H1 (cell line): Measurements from ENCODE around the gene CD53. TPM values are rescaled to one million over a fixed set of nuclear protein-coding genes. Genes with fewer than 3 reads are reported as not detected.

Experiments used
- CTCF ChIA-PET: fragments of 300-600 bp; sonication (Branson Sonifier 250); formaldehyde crosslinking; loops from one replicate; lab custom pipeline; 2021; ENCODE audit not compliant: partially characterized antibody; lab: Charles Lee
- POLR2A ChIA-PET: fragments of 300-600 bp; sonication (Branson Sonifier 250); formaldehyde crosslinking; loops from one replicate; lab custom pipeline; 2021; ENCODE audit warnings: inconsistent platforms; ENCODE audit not compliant: partially characterized antibody; lab: Charles Lee
- DNase-seq, 2 experiments: peaks; one replicate each; pipeline versions ENCODE4 v3.0.0 to v3.0.0-alpha.2; 2010 to 2022; ENCODE audit warnings: low spot score in 2 of 2, low read depth in 1 of 2, mixed read lengths in 1 of 2
- FAIRE-seq: peaks from 2 replicates; lab custom pipeline; 2011; peaks lifted over from hg19 to GRCh38; lab: Jason Lieb, UNC
- H2AFZ ChIP-seq: 2 replicates; pipeline ENCODE4 v1.8.1; 2012; ENCODE audit warnings: low read length, inconsistent platforms
- H2AK5ac ChIP-seq: 2 replicates; pipeline ENCODE4 v1.6.1; 2013; ENCODE audit warnings: low read depth, low read length
- H2BK120ac ChIP-seq: replicated peaks from 2 replicates; pipeline ENCODE3; 2013; ENCODE audit warnings: low read depth, low read length, inconsistent platforms
- H2BK12ac ChIP-seq: 2 replicates; pipeline ENCODE4 v1.6.1; 2013; ENCODE audit warnings: low read depth, low read length
- H2BK15ac ChIP-seq: 2 replicates; pipeline ENCODE4 v1.6.1; 2013; ENCODE audit warnings: low read length
- H2BK20ac ChIP-seq: 2 replicates; pipeline ENCODE4 v1.6.1; 2013; ENCODE audit warnings: low read length
- H2BK5ac ChIP-seq: 2 replicates; pipeline ENCODE4 v1.6.1; 2013; ENCODE audit warnings: low read depth, low read length
- H3K14ac ChIP-seq: 2 replicates; pipeline ENCODE4 v1.6.1; 2013; ENCODE audit warnings: inconsistent platforms; ENCODE audit not compliant: insufficient read length
- H3K18ac ChIP-seq: 2 replicates; pipeline ENCODE4 v1.6.1; 2013; ENCODE audit warnings: low read length; ENCODE audit errors: extremely low read depth
- H3K23ac ChIP-seq: 2 replicates; pipeline ENCODE4 v1.6.1; 2013; ENCODE audit warnings: inconsistent platforms; ENCODE audit not compliant: insufficient read length
- H3K23me2 ChIP-seq: 2 replicates; pipeline ENCODE4 v1.6.1; 2013; ENCODE audit warnings: low read depth, low read length
- H3K27ac ChIP-seq: 2 replicates; pipeline ENCODE4 v1.6.1; 2011; ENCODE audit warnings: low read depth, low read length, inconsistent platforms
- H3K27me3 ChIP-seq, 4 experiments: replicated peaks in 1 of 4; 1 replicate in 1 of 4; 2 replicates in 3 of 4; pipeline versions ENCODE4 v1.6.1 to v1.8.1; 2011 to 2013; ENCODE audit warnings: low read length in 3 of 4, mild to moderate bottlenecking in 3 of 4, inconsistent platforms in 2 of 4, mixed read lengths in 2 of 4, moderate library complexity in 1 of 4; ENCODE audit not compliant: control insufficient read depth in 3 of 4, insufficient read depth in 3 of 4; ENCODE audit errors: extremely low read depth in 1 of 4
- H3K36me3 ChIP-seq, 4 experiments: 2 replicates each; pipeline versions ENCODE4 v1.6.1 to v1.8.1; 2011 to 2013; ENCODE audit warnings: mild to moderate bottlenecking in 4 of 4, low read length in 3 of 4, moderate library complexity in 2 of 4, control low read depth in 1 of 4, inconsistent platforms in 1 of 4; ENCODE audit not compliant: insufficient read depth in 4 of 4, control insufficient read depth in 2 of 4
- H3K4ac ChIP-seq: replicated peaks from 2 replicates; pipeline ENCODE3; 2013; ENCODE audit warnings: low read length, low read depth, mixed read lengths, inconsistent platforms; ENCODE audit not compliant: insufficient read length
- H3K4me1 ChIP-seq, 4 experiments: replicated peaks in 1 of 4; 1 replicate in 1 of 4; 2 replicates in 3 of 4; pipeline versions ENCODE4 v1.6.1 to v1.8.1; 2011 to 2013; ENCODE audit warnings: low read length in 3 of 4, inconsistent platforms in 2 of 4, mixed read lengths in 1 of 4; ENCODE audit not compliant: insufficient read depth in 4 of 4, control insufficient read depth in 3 of 4
- H3K4me2 ChIP-seq, 2 experiments: 2 replicates each; pipeline versions ENCODE4 v1.6.1 to v1.8.1; 2011 to 2013; ENCODE audit warnings: low read depth in 2 of 2, low read length in 2 of 2, control low read depth in 1 of 2, inconsistent platforms in 1 of 2, mild to moderate bottlenecking in 1 of 2; ENCODE audit not compliant: insufficient read depth in 1 of 2
- H3K4me3 ChIP-seq, 4 experiments: fragments of 200-600, 300-600 bp in 1 of 4; sonication (generic), shearing (Covaris generic), sonication (Bioruptor Twin) in 1 of 4; 2 replicates each; pipeline versions ENCODE4 v1.5.1 to v1.8.1; 2011 to 2016; ENCODE audit warnings: low read length in 4 of 4, low read depth in 3 of 4, control low read depth in 2 of 4, inconsistent platforms in 2 of 4, mild to moderate bottlenecking in 2 of 4, mixed read lengths in 1 of 4, moderate library complexity in 1 of 4; ENCODE audit not compliant: insufficient read depth in 2 of 4; ENCODE audit errors: extremely low read depth in 1 of 4
- H3K56ac ChIP-seq: replicated peaks from 2 replicates; pipeline ENCODE3; 2013; ENCODE audit warnings: low read depth, mild to moderate bottlenecking, mixed read lengths, low read length, inconsistent platforms; ENCODE audit not compliant: insufficient read length
- H3K79me1 ChIP-seq: 2 replicates; pipeline ENCODE4 v1.6.1; 2013; ENCODE audit warnings: low read depth, low read length, control low read depth
- H3K79me2 ChIP-seq, 2 experiments: 2 replicates each; pipeline versions ENCODE4 v1.6.1 to v1.8.1; 2012 to 2013; ENCODE audit warnings: low read length in 2 of 2, mild to moderate bottlenecking in 2 of 2, inconsistent platforms in 1 of 2; ENCODE audit not compliant: insufficient read depth in 2 of 2, control insufficient read depth in 1 of 2
- H3K9ac ChIP-seq, 4 experiments: replicated peaks in 1 of 4; 1 replicate in 1 of 4; 2 replicates in 3 of 4; pipeline versions ENCODE4 v1.6.1 to v1.8.1; 2011 to 2013; ENCODE audit warnings: low read depth in 3 of 4, low read length in 3 of 4, control low read depth in 2 of 4, mild to moderate bottlenecking in 2 of 4, moderate library complexity in 2 of 4, inconsistent platforms in 1 of 4; ENCODE audit errors: extremely low read depth in 1 of 4
- H3K9me3 ChIP-seq, 2 experiments: 2 replicates each; pipeline versions ENCODE4 v1.6.1 to v1.8.1; 2012 to 2013; ENCODE audit warnings: mild to moderate bottlenecking in 2 of 2, moderate library complexity in 2 of 2, control low read depth in 1 of 2, inconsistent platforms in 1 of 2, low read depth in 1 of 2, low read length in 1 of 2, mixed read lengths in 1 of 2; ENCODE audit not compliant: insufficient read depth in 2 of 2
- H4K20me1 ChIP-seq, 2 experiments: replicated peaks in 1 of 2; 2 replicates each; pipeline versions ENCODE3 to v1.8.1; 2011 to 2013; ENCODE audit warnings: inconsistent platforms in 2 of 2, low read length in 2 of 2, mild to moderate bottlenecking in 1 of 2; ENCODE audit not compliant: insufficient read depth in 2 of 2, control insufficient read depth in 1 of 2
- H4K5ac ChIP-seq: 2 replicates; pipeline ENCODE4 v1.6.1; 2013; ENCODE audit warnings: low read length, low read depth, mixed read lengths, inconsistent platforms; ENCODE audit not compliant: insufficient read length
- H4K8ac ChIP-seq: 2 replicates; pipeline ENCODE4 v1.8.0; 2013; ENCODE audit warnings: mild to moderate bottlenecking, moderate library complexity, low read length, inconsistent platforms; ENCODE audit not compliant: insufficient read depth; ENCODE audit errors: extremely low read depth
- H4K91ac ChIP-seq: replicated peaks from 2 replicates; pipeline ENCODE3; 2013; ENCODE audit warnings: low read length, mixed read lengths, inconsistent platforms; ENCODE audit not compliant: insufficient read length
- KDM4A ChIP-seq: IDR thresholded peaks from one replicate; pipeline ENCODE4 v1.7.1; 2012; ENCODE audit warnings: low read depth, mild to moderate bottlenecking, moderate library complexity, low read length, inconsistent platforms; ENCODE audit not compliant: severe bottlenecking
- SP2 ChIP-seq: IDR thresholded peaks from 2 replicates; pipeline ENCODE4 v1.6.1; 2012; ENCODE audit warnings: mild to moderate bottlenecking, low read length, inconsistent platforms
- WGBS, 2 experiments: shearing (Covaris generic) in 1 of 2; methylation state at CpG; one replicate each; pipeline versions ENCODE4 v1.1.6 to v1.1.7; 2013 to 2015; ENCODE audit warnings: low lambda C conversion rate in 2 of 2, mixed read lengths in 2 of 2, inconsistent platforms in 1 of 2, low coverage in 1 of 2, missing lambda C conversion rate in 1 of 2; ENCODE audit not compliant: insufficient replicate concordance in 2 of 2, insufficient coverage in 1 of 2, insufficient read length in 1 of 2; ENCODE audit errors: extremely low coverage in 1 of 2, missing lambda C conversion rate in 1 of 2; 5-methylcytosine and 5-hydroxymethylcytosine counted together
- polyA plus RNA-seq, 7 experiments: library from polyadenylated mRNA; depleted of rRNA in 3 of 7; stranded (reverse) in 5 of 7; unstranded in 2 of 7; fragments of >200 nt in 5 of 7; fragments of 200-250 nt in 2 of 7; gene quantifications; 1 replicate in 5 of 7; 2 replicates in 1 of 7; 4 replicates in 1 of 7; pipeline versions ENCODE4 v1.2.1 to v1.2.3, GENCODE V29; 2011 to 2013; ENCODE audit warnings: missing spikeins in 2 of 7, mixed read lengths in 2 of 7
- total RNA-seq: library from RNA; stranded (reverse); fragmentation: NEBNext Ultra II Directional; extraction: Animal tissue kit (Norgen Biotek cat#: 25700); gene quantifications from 2 replicates; pipeline ENCODE4 v1.2.1, GENCODE V29; 2021
- TF ChIP-seq, protein P1 (sequence below): IDR thresholded peaks from 2 replicates; pipeline ENCODE4 v1.6.1; 2012; ENCODE audit warnings: inconsistent platforms

The CD53 gene
- total and polyA plus RNA-seq, 2 of the 8 experiments (the other 6 are each of a cell fraction or from before 2014, with no cell fraction given), result 0.56 to 1.0 TPM

DNA sequence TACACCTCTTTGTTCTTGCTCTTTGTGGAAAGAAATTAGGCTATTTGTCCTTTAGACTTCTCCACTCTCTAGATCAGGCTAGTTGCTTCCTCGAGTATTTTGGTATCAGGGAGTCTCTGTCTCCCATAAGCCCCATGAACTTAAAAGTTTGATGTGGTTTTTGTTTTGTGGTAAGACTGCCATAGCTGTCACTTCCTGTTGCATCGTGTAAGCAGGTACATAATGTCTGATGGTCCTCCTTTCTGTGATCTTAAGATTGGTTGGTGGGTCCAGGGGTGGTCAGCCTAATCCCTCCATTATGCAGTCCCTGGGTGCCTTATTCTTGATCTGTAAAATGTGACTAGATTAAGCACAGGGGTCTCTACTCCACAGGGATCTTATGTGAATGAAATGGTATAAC is 23.1 kb downstream of the CD53 start:
- Histone ChIP-seq H3K14ac (no peak overlapping the region), H4K20me1 (no peaks in the 10 kb centered on the region), H2BK120ac (no peak overlapping the region), H2BK5ac (no peak overlapping the region), H3K9me3 (peaks cover 0 to 16% of the 10 kb centered on the region in 2 experiments; a peak in 2 of 4 replicates), H3K27ac (no peak overlapping the region), H3K4me3 (no peak overlapping the region), H2AK5ac (no peak overlapping the region), H3K27me3 (no peaks in the 10 kb centered on the region), H3K36me3 (no peaks in the 10 kb centered on the region; a peak in 1 of 8 replicates), H3K79me1 (no peaks in the 10 kb centered on the region), H3K4me1 (peaks cover 0 to 2% (median 0%) of the 10 kb centered on the region in 4 experiments; a peak in 1 of 7 replicates), H2BK20ac (no peak overlapping the region), H4K5ac (no peak overlapping the region), H2BK15ac (0 out of 2 replicates have a peak overlapping the region, but pooled peaks have one; percentile 22), H2BK12ac (no peak overlapping the region), H3K4me2 (no peak overlapping the region), H3K23ac (no peak overlapping the region), H3K79me2 (no peaks in the 10 kb centered on the region), H4K91ac (no peak overlapping the region), H3K4ac (no peak overlapping the region), H3K9ac (no peak overlapping the region), H3K23me2 (no peaks in the 10 kb centered on the region), H4K8ac (no peak overlapping the region), H3K18ac (no peak overlapping the region), H2AFZ (no peak overlapping the region), H3K56ac (no peak overlapping the region)
- FAIRE-seq, result no peak
- ChIA-PET CTCF (no interaction called here), POLR2A (no interaction called here)
- 91% methylated on average over 2 of the region's 2 CpGs; no CpG with 5 or more reads in 1 of the 2 experiments for WGBS, 2 experiments
- no peak for TF ChIP-seq KDM4A
- TF ChIP-seq, protein P1, sequence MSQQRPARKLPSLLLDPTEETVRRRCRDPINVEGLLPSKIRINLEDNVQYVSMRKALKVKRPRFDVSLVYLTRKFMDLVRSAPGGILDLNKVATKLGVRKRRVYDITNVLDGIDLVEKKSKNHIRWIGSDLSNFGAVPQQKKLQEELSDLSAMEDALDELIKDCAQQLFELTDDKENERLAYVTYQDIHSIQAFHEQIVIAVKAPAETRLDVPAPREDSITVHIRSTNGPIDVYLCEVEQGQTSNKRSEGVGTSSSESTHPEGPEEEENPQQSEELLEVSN, result no peak
- TF ChIP-seq SP2, result no peak
- no peak for DNase-seq
